ENCODE measurements around the gene SOS1. TPM values are rescaled to one million over a fixed set of nuclear protein-coding genes. Genes with fewer than 3 reads are reported as not detected.

The SOS1 gene
- total and polyA plus RNA-seq, 3 donors from 2014 or later: 27.0 to 48.7 (median 40.6) TPM

DNA sequence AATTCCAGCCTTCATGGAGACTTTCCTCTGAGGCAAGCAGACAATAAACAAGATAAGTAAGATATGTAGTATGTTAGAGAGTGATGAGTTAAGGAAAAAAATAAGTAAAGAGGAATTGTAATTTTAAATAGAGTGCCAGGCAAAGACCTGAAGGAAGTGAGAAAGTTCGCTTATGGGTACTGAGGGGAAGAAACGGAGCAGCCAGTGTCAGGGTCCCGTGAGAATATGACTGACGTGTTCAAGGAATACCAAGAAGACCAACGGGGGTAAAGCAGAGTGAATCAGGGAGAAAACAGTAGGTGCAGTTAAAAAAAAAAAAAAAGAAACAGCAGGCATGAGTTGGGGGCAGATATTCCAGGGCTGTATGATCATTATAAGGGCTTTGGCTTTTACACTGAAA is 186.1 kb downstream of the SOS1 start:
- Histone ChIP-seq H3K27ac (no peak overlapping the region), H3K27me3 (no peaks in the 10 kb centered on the region), H3K9me3 (no peaks in the 10 kb centered on the region), H3K36me3 (ENCODE audit: low read depth, missing control alignments) (no peaks in the 10 kb centered on the region), H3K4me3 (no peak overlapping the region), H3K4me1 (no peaks in the 10 kb centered on the region)
- TF ChIP-seq POLR2A (IDR thresholded peaks at IDR 0.05): no peak
- TF ChIP-seq, protein P1, sequence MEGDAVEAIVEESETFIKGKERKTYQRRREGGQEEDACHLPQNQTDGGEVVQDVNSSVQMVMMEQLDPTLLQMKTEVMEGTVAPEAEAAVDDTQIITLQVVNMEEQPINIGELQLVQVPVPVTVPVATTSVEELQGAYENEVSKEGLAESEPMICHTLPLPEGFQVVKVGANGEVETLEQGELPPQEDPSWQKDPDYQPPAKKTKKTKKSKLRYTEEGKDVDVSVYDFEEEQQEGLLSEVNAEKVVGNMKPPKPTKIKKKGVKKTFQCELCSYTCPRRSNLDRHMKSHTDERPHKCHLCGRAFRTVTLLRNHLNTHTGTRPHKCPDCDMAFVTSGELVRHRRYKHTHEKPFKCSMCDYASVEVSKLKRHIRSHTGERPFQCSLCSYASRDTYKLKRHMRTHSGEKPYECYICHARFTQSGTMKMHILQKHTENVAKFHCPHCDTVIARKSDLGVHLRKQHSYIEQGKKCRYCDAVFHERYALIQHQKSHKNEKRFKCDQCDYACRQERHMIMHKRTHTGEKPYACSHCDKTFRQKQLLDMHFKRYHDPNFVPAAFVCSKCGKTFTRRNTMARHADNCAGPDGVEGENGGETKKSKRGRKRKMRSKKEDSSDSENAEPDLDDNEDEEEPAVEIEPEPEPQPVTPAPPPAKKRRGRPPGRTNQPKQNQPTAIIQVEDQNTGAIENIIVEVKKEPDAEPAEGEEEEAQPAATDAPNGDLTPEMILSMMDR (IDR thresholded peaks at IDR 0.05): no peak
- intact Hi-C loops (cut with DNase I; ENCODE audit: low total_unique reads): no loop called here
- WGBS, 2 donors: 75 to 84% methylated on average over 5 of the region's 5 CpGs
- no peak for DNase-seq

DNA sequence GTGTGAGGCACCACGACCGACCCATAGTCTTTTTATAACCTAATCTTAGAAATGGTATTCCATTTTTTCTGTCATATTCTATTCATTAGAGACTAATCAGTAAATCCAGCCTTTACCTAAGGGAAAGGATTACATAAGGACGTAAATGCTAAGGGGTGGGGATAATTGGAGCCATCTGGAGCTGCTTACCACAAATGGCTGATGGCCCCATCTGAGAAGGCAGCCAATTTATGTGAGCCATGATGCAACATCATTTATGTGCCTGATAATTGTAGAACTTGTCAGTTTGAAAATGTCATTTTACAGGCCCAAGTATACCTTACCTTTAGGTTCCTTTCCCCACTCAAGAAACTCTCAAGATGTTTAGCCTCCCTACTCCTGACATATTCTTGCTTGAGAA is 187.2 kb downstream of the SOS1 start:
- H3K27ac ChIP-seq: no peak overlapping the region
- WGBS, 2 donors: 96 to 98% methylated on average over 3 of the region's 3 CpGs
- no peak for DNase-seq
- H3K4me1 ChIP-seq: no peaks in the 10 kb centered on the region
- H3K27me3 ChIP-seq: no peaks in the 10 kb centered on the region
- no peaks in the 10 kb centered on the region for H3K9me3 ChIP-seq
- TF ChIP-seq, protein P1 (IDR thresholded peaks at IDR 0.05): no peak
- TF ChIP-seq POLR2A (IDR thresholded peaks at IDR 0.05): no peak
- no peaks in the 10 kb centered on the region for H3K36me3 ChIP-seq (ENCODE audit: low read depth, missing control alignments)
- H3K4me3 ChIP-seq: no peak overlapping the region
- intact Hi-C loops (cut with DNase I; ENCODE audit: low total_unique reads): no loop called here

DNA sequence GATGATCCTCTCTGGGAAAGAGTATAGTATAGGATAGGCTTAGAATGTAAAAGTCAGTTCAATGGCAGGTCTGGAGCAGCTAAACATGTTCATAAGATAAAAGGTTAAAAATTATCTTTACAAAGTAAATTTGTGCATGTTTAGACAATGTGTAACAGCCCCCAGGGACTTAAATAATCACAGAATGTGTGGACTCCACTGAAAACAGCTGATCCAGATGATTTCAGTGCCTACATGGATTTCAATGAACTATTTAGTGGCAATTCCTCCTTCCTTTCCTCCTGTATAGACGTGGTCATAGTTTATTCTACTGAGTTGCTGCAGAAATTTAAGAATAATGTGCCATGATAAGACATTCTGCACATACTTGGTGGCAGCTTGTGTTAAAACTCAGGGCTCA is 188.3 kb downstream of the SOS1 start:
- whole genome bisulfite sequencing, 2 donors: 38 to 50% methylated on average over 1 of the region's 1 CpG
- Histone ChIP-seq H3K27ac (no peak overlapping the region), H3K27me3 (no peaks in the 10 kb centered on the region), H3K36me3 (ENCODE audit: low read depth, missing control alignments) (no peaks in the 10 kb centered on the region), H3K9me3 (no peaks in the 10 kb centered on the region), H3K4me1 (no peaks in the 10 kb centered on the region), H3K4me3 (no peak overlapping the region)
- DNase-seq: no peak
- intact Hi-C loops (cut with DNase I; ENCODE audit: low total_unique reads): no loop called here
- TF ChIP-seq, protein P1 (IDR thresholded peaks at IDR 0.05): no peak
- TF ChIP-seq POLR2A (IDR thresholded peaks at IDR 0.05): no peak

Small RNAs within 50 kb of the gene (small RNA-seq; reads per million reads assigned to genes)
- 0 reads per million in 2 donors for gene HSPE1P13
- gene RF00019: 0 reads per million in 2 donors
- gene RN7SL96P: 0 reads per million in 2 donors
- 0 reads per million in 2 donors for gene RNU6-198P

Other genes with a start within 250 kb of the SOS1 start
- 10 to 100 TPM; 36.8 to 74.2 TPM for gene DHX57, start 245.1 kb downstream of the SOS1 start, total RNA-seq
- gene DHX57, start 245.1 kb downstream of the SOS1 start, polyA plus RNA-seq (ENCODE audit: insufficient read depth, low read depth, low replicate concordance): 63.7 TPM
- gene MORN2, start 245.1 kb downstream of the SOS1 start, total RNA-seq: 100 to 1,000 TPM in 1 of 2 donors, 10 to 100 TPM in 1; 50.5 to 123 TPM
- 279 TPM for gene MORN2, start 245.1 kb downstream of the SOS1 start, polyA plus RNA-seq (ENCODE audit: insufficient read depth, low read depth, low replicate concordance)
- 1 to 10 TPM; 5.9 to 6.2 TPM for gene ARHGEF33, start 231.2 kb downstream of the SOS1 start, total RNA-seq
- gene ARHGEF33, start 231.2 kb downstream of the SOS1 start, polyA plus RNA-seq (ENCODE audit: insufficient read depth, low read depth, low replicate concordance): 16.7 TPM
- gene CDKL4, start 122.9 kb upstream of the SOS1 start, total RNA-seq: 1 to 10 TPM; 2.3 to 4.2 TPM
- gene CDKL4, start 122.9 kb upstream of the SOS1 start, polyA plus RNA-seq (ENCODE audit: insufficient read depth, low read depth, low replicate concordance): 3.9 TPM